CD4-positive, alpha-beta T cell (primary cell): ENCODE data around the gene FLNC. TPM values are rescaled to one million over a fixed set of nuclear protein-coding genes. Genes with fewer than 3 reads are reported as not detected.

ENCODE experiments used
- ATAC-seq: fragments of 200-7000 bp; cut with Tn5 transposase; one replicate; pipeline ENCODE4 v1.10.0; 2022; ENCODE audit warnings: mild to moderate bottlenecking; ENCODE audit not compliant: poor library complexity
- CTCF ChIA-PET: fragments of 350-600 bp; sonication (Branson Sonifier 250); formaldehyde crosslinking; loops from one replicate; lab custom pipeline; 2021; ENCODE audit warnings: antibody characterized with exemption, inconsistent platforms; lab: Charles Lee
- POLR2A ChIA-PET: fragments of 350-600 bp; sonication (Branson Sonifier 250); formaldehyde crosslinking; loops from one replicate; lab custom pipeline; 2021; ENCODE audit warnings: antibody characterized with exemption, inconsistent platforms; lab: Charles Lee
- DNase-seq, 14 experiments: peaks; one replicate each; pipeline ENCODE4 v3.0.0-alpha.2; 2013 to 2020; ENCODE audit warnings: mixed read lengths in 2 of 14
- H3K27ac ChIP-seq, 2 donors: one replicate each; pipeline versions ENCODE4 v1.5.1 to v1.7.0; 2013; ENCODE audit warnings: low read length in 2 of 2, low read depth in 1 of 2, mild to moderate bottlenecking in 1 of 2
- H3K27me3 ChIP-seq, 2 experiments: 1 replicate in 1 of 2; 2 replicates in 1 of 2; pipeline versions ENCODE4 v1.6.1 to v1.7.0; 2013; ENCODE audit warnings: low read length in 2 of 2, control low read depth in 1 of 2, mild to moderate bottlenecking in 1 of 2, moderate library complexity in 1 of 2; ENCODE audit not compliant: insufficient read depth in 2 of 2, control insufficient read depth in 1 of 2
- H3K36me3 ChIP-seq: one replicate; pipeline ENCODE4 v1.6.1; 2013; ENCODE audit warnings: low read length, control low read depth; ENCODE audit not compliant: insufficient read depth
- H3K4me1 ChIP-seq: one replicate; pipeline ENCODE4 v1.6.1; 2013; ENCODE audit warnings: low read length, control low read depth; ENCODE audit not compliant: insufficient read depth
- H3K4me3 ChIP-seq: one replicate; pipeline ENCODE4 v1.5.1; 2013; ENCODE audit warnings: mild to moderate bottlenecking, low read length, moderate library complexity
- H3K9me3 ChIP-seq, 2 experiments: 1 replicate in 1 of 2; 2 replicates in 1 of 2; pipeline versions ENCODE4 v1.6.1 to v1.7.0; 2013; ENCODE audit warnings: low read length in 2 of 2, mild to moderate bottlenecking in 2 of 2, control low read depth in 1 of 2, moderate library complexity in 1 of 2; ENCODE audit not compliant: control insufficient read depth in 1 of 2, insufficient read depth in 1 of 2
- H3K27ac Mint-ChIP-seq: one replicate; pipeline ENCODE4 v1.8.0; 2020; ENCODE audit warnings: mixed read lengths
- H3K27me3 Mint-ChIP-seq: one replicate; pipeline ENCODE4 v1.8.0; 2021; ENCODE audit warnings: mixed read lengths
- H3K36me3 Mint-ChIP-seq: one replicate; pipeline ENCODE4 v1.8.0; 2021; ENCODE audit warnings: low read depth, mixed read lengths
- H3K4me1 Mint-ChIP-seq: one replicate; pipeline ENCODE4 v1.8.0; 2021; ENCODE audit warnings: low read depth, mixed read lengths
- H3K4me3 Mint-ChIP-seq: one replicate; pipeline ENCODE4 v1.8.0; 2020; ENCODE audit warnings: mild to moderate bottlenecking, mixed read lengths
- H3K9me3 Mint-ChIP-seq: one replicate; pipeline ENCODE4 v1.8.0; 2020; ENCODE audit warnings: mixed read lengths
- intact Hi-C, 2 experiments: fragments of 100-400 bp; cut with DNase I in 1 of 2; cut with micrococcal nuclease in 1 of 2; formaldehyde crosslinking; loops; one replicate each; pipeline versions ENCODE4 v1.15.1 to v1.9.0; 2023 to 2025; cut with DNase I, micrococcal nuclease
- total RNA-seq, 174 experiments: library from RNA in 2 of 174; stranded (reverse) in 2 of 174; gene quantifications; one replicate each; pipeline ENCODE4 v1.2.3 and lab custom pipeline; 2021 to 2026
- TF ChIP-seq, protein P1 (sequence below): fragments of 200-600 bp; IDR thresholded peaks from one replicate; pipeline ENCODE4 v1.8.0; 2022; ENCODE audit warnings: antibody characterized with exemption, mild to moderate bottlenecking

FLNC gene
- total RNA-seq, 2 experiments from 2014 or later: 0.06 to 0.08 TPM

DNA sequence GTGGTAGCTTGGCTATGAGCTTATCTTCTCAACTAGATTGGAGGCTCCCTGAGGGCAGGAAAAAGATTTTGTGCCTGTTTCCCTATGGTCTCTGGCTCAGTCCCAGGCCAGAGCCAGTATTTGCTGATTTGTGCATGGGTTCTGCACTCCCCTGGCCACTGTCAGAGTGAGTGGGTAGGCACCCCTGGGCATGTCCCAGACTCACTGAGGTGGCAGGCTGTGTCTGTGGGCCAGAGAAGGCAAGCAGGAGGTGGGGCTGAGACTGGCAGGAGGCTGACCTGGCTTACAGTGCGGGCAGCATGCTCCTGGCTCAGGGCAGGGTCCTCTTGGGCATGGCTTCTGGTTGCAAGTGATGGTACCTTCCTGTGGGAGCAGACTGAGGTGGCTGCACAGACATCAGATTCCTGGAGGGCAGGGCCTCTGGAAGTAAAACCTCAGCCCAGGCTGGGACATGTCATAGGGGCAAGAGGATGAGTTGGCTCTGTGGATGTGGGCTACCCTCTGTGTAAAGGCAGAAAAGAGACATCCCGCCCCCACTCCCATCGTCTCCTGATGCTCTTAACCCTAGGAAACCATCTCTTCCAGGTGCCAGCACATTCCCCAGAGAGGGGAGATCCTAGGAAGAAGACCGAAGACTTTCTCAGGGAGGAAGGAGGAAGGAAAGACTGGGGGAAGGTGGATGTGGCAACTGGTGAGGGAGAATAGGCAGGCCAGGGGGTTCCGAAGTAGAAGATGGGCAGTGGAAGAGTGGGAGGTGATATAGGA, 76.0 kb downstream of the FLNC start:
- Mint-ChIP-seq H3K27me3 (peaks cover 67% of the 10 kb centered on the region), H3K4me1 (no peaks in the 10 kb centered on the region), H3K36me3 (no peaks in the 10 kb centered on the region), H3K4me3 (no peak overlapping the region), H3K9me3 (no peaks in the 10 kb centered on the region), H3K27ac (no peak overlapping the region)
- no peak overlapping the region for H3K27ac ChIP-seq
- TF ChIP-seq, protein P1, sequence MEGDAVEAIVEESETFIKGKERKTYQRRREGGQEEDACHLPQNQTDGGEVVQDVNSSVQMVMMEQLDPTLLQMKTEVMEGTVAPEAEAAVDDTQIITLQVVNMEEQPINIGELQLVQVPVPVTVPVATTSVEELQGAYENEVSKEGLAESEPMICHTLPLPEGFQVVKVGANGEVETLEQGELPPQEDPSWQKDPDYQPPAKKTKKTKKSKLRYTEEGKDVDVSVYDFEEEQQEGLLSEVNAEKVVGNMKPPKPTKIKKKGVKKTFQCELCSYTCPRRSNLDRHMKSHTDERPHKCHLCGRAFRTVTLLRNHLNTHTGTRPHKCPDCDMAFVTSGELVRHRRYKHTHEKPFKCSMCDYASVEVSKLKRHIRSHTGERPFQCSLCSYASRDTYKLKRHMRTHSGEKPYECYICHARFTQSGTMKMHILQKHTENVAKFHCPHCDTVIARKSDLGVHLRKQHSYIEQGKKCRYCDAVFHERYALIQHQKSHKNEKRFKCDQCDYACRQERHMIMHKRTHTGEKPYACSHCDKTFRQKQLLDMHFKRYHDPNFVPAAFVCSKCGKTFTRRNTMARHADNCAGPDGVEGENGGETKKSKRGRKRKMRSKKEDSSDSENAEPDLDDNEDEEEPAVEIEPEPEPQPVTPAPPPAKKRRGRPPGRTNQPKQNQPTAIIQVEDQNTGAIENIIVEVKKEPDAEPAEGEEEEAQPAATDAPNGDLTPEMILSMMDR: no peak
- intact Hi-C loops: no loop called here
- DNase-seq: peak in 1 of 14 experiments; percentile 3
- H3K4me1 ChIP-seq: peaks cover 7% of the 10 kb centered on the region
- H3K36me3 ChIP-seq: no peaks in the 10 kb centered on the region
- POLR2A ChIA-PET: no interaction called here
- H3K4me3 ChIP-seq: no peak overlapping the region
- no peak for ATAC-seq
- H3K27me3 ChIP-seq: peaks cover 16% of the 10 kb centered on the region in 2 experiments
- peaks cover 0 to 4% of the 10 kb centered on the region in 2 experiments for H3K9me3 ChIP-seq
- CTCF ChIA-PET: no interaction called here

DNA sequence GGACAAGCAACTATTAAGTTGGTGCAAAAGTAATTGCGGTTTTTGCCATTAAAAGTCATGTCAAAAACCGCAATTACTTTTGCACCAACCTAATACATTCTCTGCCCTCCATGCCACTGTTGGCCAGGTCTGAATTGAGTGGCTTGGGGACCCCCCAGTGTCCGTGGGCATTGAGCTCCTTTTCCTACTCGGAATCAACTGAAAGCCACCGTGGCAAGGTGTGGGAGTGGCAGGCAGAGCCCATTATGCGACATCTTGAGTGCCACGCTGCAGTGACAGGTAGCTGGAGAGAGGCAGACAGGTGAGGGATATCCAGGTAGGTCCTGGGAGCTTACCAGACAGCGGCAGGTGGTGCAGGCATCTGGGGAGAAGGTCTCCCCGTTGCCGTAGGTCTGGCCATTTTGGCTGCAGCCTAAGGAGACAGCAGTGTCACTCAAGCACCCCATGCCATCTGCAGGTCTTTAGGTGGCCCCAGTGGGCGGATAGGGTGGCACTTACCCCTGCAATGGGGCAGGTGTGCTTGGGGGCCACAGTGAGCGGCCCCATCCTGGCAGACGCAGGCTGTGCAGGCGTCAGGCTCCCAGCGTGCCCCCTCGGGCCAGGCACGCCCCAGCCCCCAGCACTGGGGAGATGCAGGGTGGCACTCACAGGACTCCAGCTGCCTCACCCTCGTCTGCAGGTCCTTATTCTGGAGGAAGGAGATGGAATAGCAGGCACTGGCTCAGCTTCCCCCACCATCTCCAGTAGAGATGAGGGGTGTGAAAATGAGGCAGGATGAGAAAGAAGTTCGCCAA, 76.8 kb downstream of the FLNC start:
- Mint-ChIP-seq H3K27ac (no peak overlapping the region), H3K4me3 (no peak overlapping the region), H3K27me3 (peaks cover 70% of the 10 kb centered on the region), H3K4me1 (no peaks in the 10 kb centered on the region), H3K9me3 (no peaks in the 10 kb centered on the region), H3K36me3 (no peaks in the 10 kb centered on the region)
- ATAC-seq (no peak), DNase-seq (peak in 1 of 14 experiments; percentile 3)
- POLR2A ChIA-PET: no interaction called here
- Histone ChIP-seq H3K36me3 (no peaks in the 10 kb centered on the region), H3K9me3 (peaks cover 0 to 4% of the 10 kb centered on the region in 2 experiments), H3K27me3 (peaks cover 19 to 21% of the 10 kb centered on the region in 2 experiments), H3K4me1 (peaks cover 7% of the 10 kb centered on the region), H3K4me3 (no peak overlapping the region), H3K27ac (no peak overlapping the region)
- intact Hi-C loops: no loop called here
- TF ChIP-seq, protein P1: no peak
- CTCF ChIA-PET: no interaction called here

Other genes starting within 250 kb of the FLNC start
- gene GARIN1A, start 158.1 kb upstream of the FLNC start, total RNA-seq: under 1 TPM; 0.71 to 0.73 TPM
- gene CALU, start 91.0 kb upstream of the FLNC start, total RNA-seq: 10 to 100 TPM; 28.4 to 29.9 TPM
- gene OPN1SW, start 54.6 kb upstream of the FLNC start, total RNA-seq: not detected
- gene CCDC136, start 38.4 kb upstream of the FLNC start, total RNA-seq: 1 to 10 TPM; 4.5 to 4.9 TPM
- gene ATP6V1F, start 32.5 kb downstream of the FLNC start, total RNA-seq: 10 to 100 TPM; 49.6 to 54.3 TPM
- under 1 TPM in 1 of 2 experiments, not detected in 1; 0.11 TPM for gene KCP, start 80.3 kb downstream of the FLNC start, total RNA-seq
- 1 to 10 TPM; 1.7 to 1.8 TPM for gene IRF5, start 107.5 kb downstream of the FLNC start, total RNA-seq
- 10 to 100 TPM; 17.1 to 18.7 TPM for gene TNPO3, start 224.7 kb downstream of the FLNC start, total RNA-seq